Lower lobe of right lung (tissue), 2 donors: Measurements from ENCODE around the gene FBXW7. TPM values are rescaled to one million over a fixed set of nuclear protein-coding genes. Genes with fewer than 3 reads are reported as not detected.
A peak's percentile ranks its signal among the peaks of the same experiment; 100 is the strongest.

Source experiments
- ATAC-seq, 2 donors: fragments of 200-7000 bp; cut with Tn5 transposase; one replicate each; pipeline ENCODE4 v1.9.1; 2020 to 2022; ENCODE audit warnings: mild to moderate bottlenecking in 2 of 2, moderate library complexity in 2 of 2
- DNase-seq: peaks from one replicate; pipeline ENCODE4 v3.0.0-alpha.2; 2020
- H3K27ac ChIP-seq: fragments of 200-600 bp; one replicate; pipeline ENCODE4 v1.8.0; 2022
- H3K27me3 ChIP-seq: fragments of 200-600 bp; one replicate; pipeline ENCODE4 v1.8.0; 2022; ENCODE audit warnings: low read depth
- H3K36me3 ChIP-seq: fragments of 200-600 bp; one replicate; pipeline ENCODE4 v1.8.0; 2022; ENCODE audit warnings: mild to moderate bottlenecking
- H3K4me1 ChIP-seq: fragments of 200-600 bp; one replicate; pipeline ENCODE4 v1.8.0; 2022
- H3K4me3 ChIP-seq: fragments of 200-600 bp; one replicate; pipeline ENCODE4 v1.8.0; 2022; ENCODE audit warnings: mild to moderate bottlenecking
- H3K9me3 ChIP-seq: fragments of 200-600 bp; one replicate; pipeline ENCODE4 v1.8.0; 2022
- intact Hi-C: fragments of 100-400 bp; cut with DNase I; formaldehyde crosslinking; loops from one replicate; pipeline ENCODE4 v1.11.0; 2022
- total RNA-seq: library from RNA; stranded (reverse); fragmentation: NEBNext Ultra II Directional; extraction: Animal tissue kit (Norgen Biotek cat#: 25700); gene quantifications from one replicate; pipeline ENCODE4 v1.2.1, GENCODE V29; 2021
- TF ChIP-seq, protein P1 (sequence below): fragments of 200-600 bp; IDR thresholded peaks from one replicate; pipeline ENCODE4 v1.8.0; 2022; ENCODE audit warnings: antibody characterized with exemption, mild to moderate bottlenecking
- donor health status: DM: no; HTN: yes; CAD: no; lungs with severe emphysema.

FBXW7 gene
- total RNA-seq, 1 donor from 2014 or later, result 39.6 TPM

GRCh38 chr4:152398060-152398459 is 137.8 kb downstream of the FBXW7 start:
- no peak for ATAC-seq
- DNase-seq, result no peak
- no peaks in the 10 kb centered on the region for H3K27me3 ChIP-seq
- no peaks in the 10 kb centered on the region for H3K9me3 ChIP-seq
- no peak overlapping the region for H3K27ac ChIP-seq
- TF ChIP-seq, protein P1, sequence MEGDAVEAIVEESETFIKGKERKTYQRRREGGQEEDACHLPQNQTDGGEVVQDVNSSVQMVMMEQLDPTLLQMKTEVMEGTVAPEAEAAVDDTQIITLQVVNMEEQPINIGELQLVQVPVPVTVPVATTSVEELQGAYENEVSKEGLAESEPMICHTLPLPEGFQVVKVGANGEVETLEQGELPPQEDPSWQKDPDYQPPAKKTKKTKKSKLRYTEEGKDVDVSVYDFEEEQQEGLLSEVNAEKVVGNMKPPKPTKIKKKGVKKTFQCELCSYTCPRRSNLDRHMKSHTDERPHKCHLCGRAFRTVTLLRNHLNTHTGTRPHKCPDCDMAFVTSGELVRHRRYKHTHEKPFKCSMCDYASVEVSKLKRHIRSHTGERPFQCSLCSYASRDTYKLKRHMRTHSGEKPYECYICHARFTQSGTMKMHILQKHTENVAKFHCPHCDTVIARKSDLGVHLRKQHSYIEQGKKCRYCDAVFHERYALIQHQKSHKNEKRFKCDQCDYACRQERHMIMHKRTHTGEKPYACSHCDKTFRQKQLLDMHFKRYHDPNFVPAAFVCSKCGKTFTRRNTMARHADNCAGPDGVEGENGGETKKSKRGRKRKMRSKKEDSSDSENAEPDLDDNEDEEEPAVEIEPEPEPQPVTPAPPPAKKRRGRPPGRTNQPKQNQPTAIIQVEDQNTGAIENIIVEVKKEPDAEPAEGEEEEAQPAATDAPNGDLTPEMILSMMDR, result peak; percentile 34
- no peaks in the 10 kb centered on the region for H3K36me3 ChIP-seq
- intact Hi-C loops, result no loop called here
- H3K4me3 ChIP-seq, result no peak overlapping the region
- H3K4me1 ChIP-seq, result peaks cover 7% of the 10 kb centered on the region

DNA sequence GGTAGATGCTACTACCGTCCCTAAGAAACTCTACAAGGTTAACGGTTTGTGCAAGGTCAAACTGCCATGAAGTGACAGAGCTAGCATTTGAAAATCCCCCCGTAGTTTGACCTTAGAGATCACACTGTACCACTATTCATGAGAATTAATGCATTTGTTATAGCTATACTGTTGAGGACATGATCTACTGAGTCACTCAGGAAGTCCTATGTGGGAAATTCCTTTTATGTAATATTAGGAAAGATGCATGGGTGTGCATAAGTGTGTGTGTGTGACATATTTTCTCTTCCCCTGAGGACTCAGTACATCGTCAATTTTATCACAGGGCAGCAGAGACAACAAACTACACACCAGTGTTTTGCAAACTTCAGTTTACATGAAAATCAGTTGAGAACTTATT is 141.1 kb downstream of the FBXW7 start:
- no peaks in the 10 kb centered on the region for H3K9me3 ChIP-seq
- no peaks in the 10 kb centered on the region for H3K27me3 ChIP-seq
- DNase-seq (no peak), ATAC-seq (no peak)
- no peak overlapping the region for H3K4me3 ChIP-seq
- no peak overlapping the region for H3K27ac ChIP-seq
- no peaks in the 10 kb centered on the region for H3K36me3 ChIP-seq
- intact Hi-C loops, result no loop called here
- H3K4me1 ChIP-seq, result peaks cover 7% of the 10 kb centered on the region
- TF ChIP-seq, protein P1, result no peak

DNA sequence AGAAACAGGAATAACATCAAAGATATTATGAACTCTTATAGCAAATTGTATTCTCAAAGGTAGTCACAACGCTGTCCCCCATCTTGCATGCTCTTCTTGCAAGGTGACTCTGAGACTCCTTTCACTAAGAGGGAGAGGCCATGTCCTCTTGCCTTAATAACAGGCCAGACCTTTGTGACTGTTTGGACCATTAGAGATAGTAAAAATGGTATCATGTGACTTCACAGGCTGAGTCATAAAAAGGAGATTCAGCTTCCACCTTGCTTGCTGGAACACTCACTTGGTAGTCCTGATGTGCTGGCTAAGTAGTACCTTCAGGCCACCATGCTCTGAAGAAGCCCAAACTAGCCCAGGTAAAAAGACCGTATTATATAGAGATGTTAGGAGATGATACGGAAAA is 143.8 kb downstream of the FBXW7 start:
- DNase-seq (no peak), ATAC-seq (no peak)
- intact Hi-C loops, result no loop called here
- TF ChIP-seq, protein P1, result no peak
- Histone ChIP-seq H3K36me3 (no peaks in the 10 kb centered on the region), H3K4me1 (no peaks in the 10 kb centered on the region), H3K27me3 (no peaks in the 10 kb centered on the region), H3K9me3 (no peaks in the 10 kb centered on the region), H3K4me3 (no peak overlapping the region), H3K27ac (no peak overlapping the region)

DNA sequence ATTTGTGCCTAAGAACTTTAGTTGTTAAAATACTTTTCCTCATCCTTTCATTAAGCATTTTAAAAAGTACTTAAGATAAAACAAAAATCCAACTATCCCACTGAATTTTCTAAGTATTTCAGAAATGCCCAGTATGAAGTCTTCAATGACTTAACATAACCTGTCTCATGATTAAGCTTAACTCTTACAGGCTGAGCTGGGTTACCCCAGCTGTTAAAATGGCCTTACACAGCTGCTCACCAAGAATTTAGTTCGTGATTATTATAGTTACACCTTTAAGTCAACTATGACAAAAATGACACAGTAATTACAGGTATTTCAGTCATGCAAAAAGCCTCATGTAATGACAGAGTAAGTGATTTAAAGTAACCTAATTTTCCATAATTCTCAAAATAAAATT is 145.7 kb downstream of the FBXW7 start:
- TF ChIP-seq, protein P1, result no peak
- Histone ChIP-seq H3K36me3 (no peaks in the 10 kb centered on the region), H3K27ac (no peak overlapping the region), H3K9me3 (no peaks in the 10 kb centered on the region), H3K4me1 (no peaks in the 10 kb centered on the region), H3K4me3 (no peak overlapping the region), H3K27me3 (no peaks in the 10 kb centered on the region)
- ATAC-seq (no peak), DNase-seq (no peak)
- intact Hi-C loops, result no loop called here

DNA sequence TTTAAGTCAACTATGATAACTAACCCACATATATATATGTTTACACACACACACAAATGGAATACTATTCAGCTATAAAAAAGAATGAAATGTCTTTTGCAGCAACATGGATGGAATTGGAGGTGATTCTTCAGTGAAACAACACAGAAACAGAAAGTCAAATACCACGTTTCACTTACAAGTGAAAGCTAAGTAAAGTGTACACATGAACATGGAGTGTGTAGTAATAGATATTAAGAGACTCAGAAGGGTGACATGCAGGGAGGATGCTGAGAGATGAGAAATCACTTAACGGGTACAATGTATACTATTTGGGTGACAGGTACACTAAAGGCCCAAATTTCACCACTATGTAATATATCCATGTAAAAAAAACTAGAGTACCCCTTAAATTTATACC is 146.5 kb downstream of the FBXW7 start:
- ATAC-seq (no peak), DNase-seq (no peak)
- intact Hi-C loops, result no loop called here
- no peaks in the 10 kb centered on the region for H3K27me3 ChIP-seq
- no peak overlapping the region for H3K4me3 ChIP-seq
- H3K36me3 ChIP-seq, result no peaks in the 10 kb centered on the region
- H3K9me3 ChIP-seq, result no peaks in the 10 kb centered on the region
- TF ChIP-seq, protein P1, result no peak
- H3K4me1 ChIP-seq, result no peaks in the 10 kb centered on the region
- no peak overlapping the region for H3K27ac ChIP-seq

GRCh38 chr4:152385551-152385950 is 150.3 kb downstream of the FBXW7 start:
- Histone ChIP-seq H3K27me3 (no peaks in the 10 kb centered on the region), H3K36me3 (no peaks in the 10 kb centered on the region), H3K4me1 (no peaks in the 10 kb centered on the region), H3K9me3 (no peaks in the 10 kb centered on the region), H3K4me3 (no peak overlapping the region), H3K27ac (no peak overlapping the region)
- no peak for DNase-seq
- TF ChIP-seq, protein P1, result peak; percentile 65
- intact Hi-C loops, result no loop called here
- ATAC-seq, result no peak
